ENCODE data around the gene DMKN. TPM values are rescaled to one million over a fixed set of nuclear protein-coding genes. Genes with fewer than 3 reads are reported as not detected.

The DMKN gene
- total RNA-seq, 1 experiment from 2014 or later: 16.7 TPM

- in situ Hi-C loops (cut with HindIII; ENCODE audit: low pct_unique_long_range_greater_than_20kb, low sequenced_read_pairs): no loop called here
- DNase-seq (ENCODE audit: low read depth, low spot score): no peak
These were observed 19.9 kb upstream of the DMKN start, which contains the start of gene GAPDHS for GRCh38 chr19:35533201-35533821. GAPDHS (plus strand) TSS chr19:35533456; CDS start chr19:35533528, 72 bp downstream.

DNA sequence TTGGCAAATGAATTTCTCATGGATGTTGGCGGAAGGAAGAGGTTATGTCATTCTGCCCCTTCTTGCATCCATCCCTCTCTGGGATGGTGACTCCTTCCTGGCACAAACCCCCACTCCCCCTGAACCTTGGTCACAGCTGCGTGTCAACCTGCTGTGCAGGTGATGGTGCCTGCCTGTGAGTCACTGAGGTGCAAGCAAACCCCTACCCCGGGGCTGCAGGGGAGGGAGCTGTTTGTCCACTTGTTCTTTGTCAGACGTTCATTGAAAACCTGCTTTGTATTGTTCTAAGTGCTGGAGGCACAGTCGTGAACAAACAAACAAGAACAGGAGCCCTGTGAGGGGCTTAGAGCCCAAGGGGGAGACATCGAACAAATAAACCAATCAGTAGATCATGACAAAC lies 17.8 kb upstream of the DMKN start:
- DNase-seq (ENCODE audit: low read depth, low spot score): no peak
- in situ Hi-C loops (cut with HindIII; ENCODE audit: low pct_unique_long_range_greater_than_20kb, low sequenced_read_pairs): no loop called here

- in situ Hi-C loops (cut with HindIII; ENCODE audit: low pct_unique_long_range_greater_than_20kb, low sequenced_read_pairs): no loop called here
- no peak for DNase-seq (ENCODE audit: low read depth, low spot score)
These were observed 16.1 kb upstream of the DMKN start for GRCh38 chr19:35529241-35530218.

DNA sequence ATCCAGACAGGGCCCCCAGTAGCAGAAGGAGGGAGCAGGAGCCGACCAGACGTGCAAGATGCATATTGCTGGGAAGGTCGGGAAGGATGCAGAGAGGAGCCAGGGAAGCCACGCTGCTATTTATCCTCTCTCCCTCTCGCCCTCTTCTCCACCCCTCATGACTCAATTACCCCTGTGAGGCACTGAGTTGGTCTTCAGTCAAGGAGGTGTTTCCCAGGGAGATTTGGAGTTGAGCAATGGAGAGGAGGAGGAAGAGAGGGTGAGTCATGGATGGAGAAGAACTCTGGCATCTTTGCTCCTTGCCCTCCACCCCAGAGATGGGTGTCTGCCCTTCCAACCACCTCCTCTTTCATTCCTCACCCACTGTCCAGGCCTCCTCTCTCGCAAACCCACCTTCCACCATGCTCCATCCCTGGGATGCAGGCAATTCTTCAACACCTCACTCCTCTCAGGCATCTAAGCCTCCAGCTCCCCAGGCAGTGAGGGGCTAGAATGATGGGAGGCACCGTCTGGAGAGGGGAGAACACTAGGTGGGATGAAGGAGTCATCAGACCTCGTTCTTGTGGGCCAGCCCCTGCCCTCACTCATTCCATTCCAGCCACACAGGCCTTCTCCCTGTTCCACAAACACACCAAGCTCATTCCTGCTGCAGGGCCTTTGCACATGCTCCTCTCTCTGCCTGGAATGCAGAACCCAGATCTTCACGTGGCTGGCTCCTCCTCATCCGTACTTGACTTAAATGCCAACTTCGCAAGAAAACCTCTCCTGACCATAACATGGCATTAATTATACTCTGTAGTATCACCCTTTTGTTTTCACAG lies 15.0 kb upstream of the DMKN start, which contains the start of gene SBSN:
SBSN (minus strand) TSS at position 94 of the 821 bp plus-strand sequence; CDS start at position 64, 30 bp downstream.
- DNase-seq (ENCODE audit: low read depth, low spot score): no peak
- in situ Hi-C loops (cut with HindIII; ENCODE audit: low pct_unique_long_range_greater_than_20kb, low sequenced_read_pairs): no loop called here

DNA sequence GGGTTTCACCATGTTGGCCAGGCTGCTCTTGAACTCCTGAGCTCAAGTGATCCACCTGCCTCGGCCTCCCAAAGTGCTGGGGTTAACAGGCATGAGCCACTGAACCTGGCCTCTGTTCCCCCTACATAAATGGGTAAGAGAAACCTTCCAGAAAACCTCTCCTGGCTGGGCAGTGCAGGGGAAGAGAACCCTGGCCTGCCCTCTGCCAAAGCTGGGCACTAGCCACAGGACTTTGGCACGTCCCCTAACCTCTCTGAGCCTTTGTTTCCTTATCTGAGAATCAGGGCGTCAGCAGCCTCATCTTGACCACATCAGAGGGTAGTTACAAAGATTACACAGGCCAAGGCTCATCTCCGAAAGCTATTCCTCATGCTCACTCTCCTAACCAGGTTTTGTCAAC lies 12.4 kb upstream of the DMKN start:
- in situ Hi-C loops (cut with HindIII; ENCODE audit: low pct_unique_long_range_greater_than_20kb, low sequenced_read_pairs): no loop called here
- DNase-seq (ENCODE audit: low read depth, low spot score): no peak

DNA sequence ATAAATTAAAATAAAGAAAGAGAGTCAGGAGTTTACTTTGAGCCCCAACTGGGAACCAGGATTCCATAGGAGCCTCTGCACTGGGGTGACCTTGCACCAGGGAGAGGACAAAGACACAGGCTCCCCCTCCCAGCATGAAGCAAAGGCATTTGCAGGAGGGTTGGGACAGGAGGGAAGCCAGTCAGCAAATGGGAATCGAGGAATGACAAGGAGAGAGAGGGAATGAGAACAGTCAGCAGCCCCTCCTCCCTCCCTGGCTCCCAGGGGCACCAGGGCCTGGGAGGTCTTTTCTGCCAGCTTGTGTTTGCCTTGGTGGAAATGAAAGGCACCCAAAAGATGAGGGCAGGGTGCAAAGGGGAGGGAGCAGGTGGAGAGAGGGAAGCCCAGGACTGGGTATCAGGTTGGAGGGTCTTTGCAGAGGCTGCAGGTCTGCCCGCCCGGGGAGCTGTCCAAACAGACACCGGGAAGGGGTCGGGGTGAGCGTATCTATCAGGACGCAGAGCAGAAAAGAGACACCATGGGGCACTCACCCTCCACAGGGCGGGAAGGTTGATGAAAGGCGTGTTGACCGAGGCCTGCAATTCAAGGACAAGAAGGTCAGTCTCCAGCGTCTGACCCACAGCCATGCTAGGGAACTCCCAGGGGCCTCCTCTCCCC lies 10.9 kb upstream of the DMKN start:
- in situ Hi-C loops (cut with HindIII; ENCODE audit: low pct_unique_long_range_greater_than_20kb, low sequenced_read_pairs): no loop called here
- no peak for DNase-seq (ENCODE audit: low read depth, low spot score)

GRCh38 chr19:35522745-35523327 lies 9.4 kb upstream of the DMKN start:
- no peak for DNase-seq (ENCODE audit: low read depth, low spot score)
- in situ Hi-C loops (cut with HindIII; ENCODE audit: low pct_unique_long_range_greater_than_20kb, low sequenced_read_pairs): no loop called here

DNA sequence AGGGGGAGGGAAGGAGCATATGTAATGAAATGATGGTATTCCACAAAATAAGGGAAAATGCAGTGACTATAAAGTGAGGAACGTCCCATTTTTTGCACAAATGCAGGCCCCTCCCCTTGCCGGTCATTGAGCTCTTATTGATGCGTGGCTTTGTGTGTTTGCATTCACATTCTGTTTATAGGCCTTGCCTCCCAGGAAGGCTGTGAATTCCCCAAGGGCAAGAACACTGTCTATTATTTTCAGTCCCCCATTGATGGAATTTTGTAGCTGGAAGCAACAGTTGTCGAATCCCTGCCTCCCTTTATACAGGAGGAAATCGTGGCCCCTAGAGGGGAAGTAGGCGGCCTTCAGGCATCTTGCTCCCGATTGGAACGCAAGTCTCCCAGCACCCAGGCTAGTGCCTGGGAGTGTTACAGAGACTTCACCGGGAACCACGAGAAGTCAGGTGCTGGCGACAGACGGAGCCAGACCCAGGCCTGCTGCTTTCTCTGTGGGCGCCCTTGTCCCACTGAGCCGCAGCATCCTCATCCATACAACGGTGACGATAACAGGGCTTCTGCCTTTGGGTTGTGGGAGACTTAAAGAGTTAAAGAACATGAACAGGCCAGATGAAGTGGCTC lies 7.8 kb upstream of the DMKN start:
- in situ Hi-C loops (cut with HindIII; ENCODE audit: low pct_unique_long_range_greater_than_20kb, low sequenced_read_pairs): no loop called here
- peak; percentile 54 for DNase-seq (ENCODE audit: low read depth, low spot score)

DNA sequence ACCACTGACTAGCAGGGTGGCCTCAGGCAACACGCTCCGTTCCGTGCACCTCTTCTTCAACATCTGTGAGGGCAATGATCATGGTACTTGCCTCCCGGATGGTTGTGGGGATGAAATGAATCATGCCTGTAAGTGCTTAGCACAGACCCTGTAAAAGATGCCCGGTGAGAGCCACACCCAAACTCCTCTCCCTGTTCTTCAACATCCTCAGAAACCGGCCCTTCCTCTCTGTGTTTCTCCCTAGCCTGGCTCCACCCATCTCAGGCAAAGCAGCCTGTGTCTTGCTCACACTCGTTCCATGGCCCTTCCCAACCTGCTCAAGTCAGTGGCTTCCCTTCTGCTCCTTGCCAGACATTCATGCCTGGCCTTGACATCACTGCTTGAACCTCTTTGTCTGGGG lies 5.8 kb upstream of the DMKN start:
- no peak for DNase-seq (ENCODE audit: low read depth, low spot score)
- in situ Hi-C loops (cut with HindIII; ENCODE audit: low pct_unique_long_range_greater_than_20kb, low sequenced_read_pairs): no loop called here

DNA sequence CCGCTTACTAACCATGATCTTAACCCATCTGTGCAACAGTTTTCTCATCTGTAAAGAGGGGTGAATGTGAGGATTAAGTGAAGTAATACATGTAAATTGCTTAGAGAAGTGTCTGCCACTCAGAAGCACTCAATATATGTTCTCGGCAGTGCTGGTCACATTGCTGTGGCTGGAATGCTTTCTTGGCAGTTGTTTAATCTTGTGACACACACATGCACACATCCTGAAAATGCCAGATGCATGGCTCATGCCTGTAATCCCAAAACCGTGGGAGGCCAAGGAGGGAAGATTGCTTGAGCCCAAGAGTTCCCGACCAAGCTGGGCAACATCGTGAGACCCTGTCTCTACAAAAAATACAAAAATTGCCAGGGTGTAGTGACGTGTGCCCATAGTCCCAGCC lies 4.9 kb upstream of the DMKN start:
- DNase-seq (ENCODE audit: low read depth, low spot score): peak; percentile 90
- in situ Hi-C loops (cut with HindIII; ENCODE audit: low pct_unique_long_range_greater_than_20kb, low sequenced_read_pairs): no loop called here

DNA sequence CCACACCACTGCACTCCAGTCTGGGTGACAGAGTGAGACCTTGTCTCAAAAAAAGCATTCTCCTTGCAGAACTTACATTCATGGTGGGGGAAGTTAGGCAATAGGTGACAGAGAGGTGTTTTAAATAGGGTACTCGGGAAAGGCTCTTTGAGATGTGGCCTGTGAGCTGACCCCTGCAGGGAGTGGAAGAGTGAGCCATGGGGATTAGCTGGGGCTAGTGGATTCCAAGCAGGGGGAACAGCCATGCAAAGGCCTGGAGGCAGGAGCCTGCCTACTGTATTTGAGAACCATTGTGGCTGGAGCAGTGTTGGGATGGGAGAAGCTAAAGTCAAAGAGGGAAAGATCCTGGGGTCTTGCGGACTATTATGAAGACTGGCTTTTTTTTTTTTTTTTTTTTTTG lies 3.9 kb upstream of the DMKN start:
- in situ Hi-C loops (cut with HindIII; ENCODE audit: low pct_unique_long_range_greater_than_20kb, low sequenced_read_pairs): no loop called here
- DNase-seq (ENCODE audit: low read depth, low spot score): no peak

- in situ Hi-C loops (cut with HindIII; ENCODE audit: low pct_unique_long_range_greater_than_20kb, low sequenced_read_pairs): no loop called here
These were observed 2.9 kb upstream of the DMKN start for GRCh38 chr19:35516310-35516709.

DNA sequence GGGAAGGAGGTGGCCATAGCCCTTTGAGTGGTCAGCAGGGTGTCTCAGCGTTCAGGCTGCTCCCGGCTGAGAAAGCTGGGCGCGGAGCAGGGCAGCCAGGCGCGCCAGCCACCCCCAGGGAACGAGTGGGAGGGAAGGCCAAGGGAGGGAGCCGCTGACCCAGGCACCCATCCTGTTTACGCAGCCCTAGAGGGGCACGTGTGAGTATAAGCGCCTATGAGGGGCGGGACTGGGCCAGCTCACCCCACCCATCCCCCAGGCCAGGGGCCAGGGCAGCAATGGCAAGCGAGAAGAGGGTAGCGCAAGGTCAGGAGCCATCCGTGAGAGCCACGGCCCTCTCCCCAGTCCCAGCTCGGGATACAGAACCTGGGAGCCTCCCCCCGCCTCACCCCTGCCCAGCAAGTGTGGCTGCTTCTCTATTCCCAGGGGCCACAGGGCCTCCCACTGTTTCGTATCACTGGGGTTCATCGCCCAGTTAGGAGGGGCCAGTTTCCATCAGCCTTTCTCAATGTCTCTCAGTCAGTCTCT lies 897 bp upstream of the DMKN start:
- in situ Hi-C loops (cut with HindIII; ENCODE audit: low pct_unique_long_range_greater_than_20kb, low sequenced_read_pairs): no loop called here
- DNase-seq (ENCODE audit: low read depth, low spot score): no peak

More at GRCh38 chr19:35516310-35516709, 2.9 kb upstream of the DMKN start:
- no peak for DNase-seq (ENCODE audit: low read depth, low spot score)

GRCh38 chr19:35512831-35513627 lies 420 bp downstream of the DMKN start:
- in situ Hi-C loops (cut with HindIII; ENCODE audit: low pct_unique_long_range_greater_than_20kb, low sequenced_read_pairs): no loop called here
- DNase-seq (ENCODE audit: low read depth, low spot score): no peak

GRCh38 chr19:35511337-35511736 lies 2.1 kb downstream of the DMKN start:
- in situ Hi-C loops (cut with HindIII; ENCODE audit: low pct_unique_long_range_greater_than_20kb, low sequenced_read_pairs): no loop called here
- no peak for DNase-seq (ENCODE audit: low read depth, low spot score)

- in situ Hi-C loops (cut with HindIII; ENCODE audit: low pct_unique_long_range_greater_than_20kb, low sequenced_read_pairs): no loop called here
- no peak for DNase-seq (ENCODE audit: low read depth, low spot score)
These were observed 2.9 kb downstream of the DMKN start for GRCh38 chr19:35510626-35510964.
